H1 (cell line): ENCODE results near the gene GARNL3. TPM values are rescaled to one million over a fixed set of nuclear protein-coding genes. Genes with fewer than 3 reads are reported as not detected.

Experiments used
- KDM1A ChIP-seq: fragments of 200-600, 300-600 bp; sonication (generic); IDR thresholded peaks from 2 replicates; pipeline ENCODE4 v1.7.1; 2016; ENCODE audit warnings: mild to moderate bottlenecking, low read length, borderline replicate concordance
- SUZ12 ChIP-seq: fragments of 200-600 bp; sonication (generic); IDR thresholded peaks from 2 replicates; pipeline ENCODE4 v1.6.1; 2012; ENCODE audit warnings: mild to moderate bottlenecking, inconsistent platforms, low read length, moderate library complexity, mixed read lengths
- USF2 ChIP-seq: IDR thresholded peaks from 2 replicates; pipeline ENCODE4 v1.6.1; 2011; ENCODE audit warnings: low read length, improper control_type of control experiment
- polyA plus RNA-seq, 7 experiments: library from polyadenylated mRNA; depleted of rRNA in 3 of 7; stranded (reverse) in 5 of 7; unstranded in 2 of 7; fragments of >200 nt in 5 of 7; fragments of 200-250 nt in 2 of 7; gene quantifications; 1 replicate in 5 of 7; 2 replicates in 1 of 7; 4 replicates in 1 of 7; pipeline versions ENCODE4 v1.2.1 to v1.2.3, GENCODE V29; 2011 to 2013; ENCODE audit warnings: missing spikeins in 2 of 7, mixed read lengths in 2 of 7
- total RNA-seq: library from RNA; stranded (reverse); fragmentation: NEBNext Ultra II Directional; extraction: Animal tissue kit (Norgen Biotek cat#: 25700); gene quantifications from 2 replicates; pipeline ENCODE4 v1.2.1, GENCODE V29; 2021

Gene GARNL3
- total and polyA plus RNA-seq, 2 of the 8 experiments (the other 6 are each of a cell fraction or from before 2014, with no cell fraction given), result 6.5 to 18.3 TPM

GRCh38 chr9:127258606-127259471 is 5.7 kb upstream of the GARNL3 start (continued):
- no peak for TF ChIP-seq USF2
- no peak for TF ChIP-seq KDM1A
- TF ChIP-seq SUZ12, result no peak
- TF ChIP-seq, all 59 proteins: peak for 0
